ENCODE data around the gene TET1. TPM values are rescaled to one million over a fixed set of nuclear protein-coding genes. Genes with fewer than 3 reads are reported as not detected.
"Not testable (repeated sequence)": the region's sequence is repeated elsewhere in the genome, so short reads cannot be mapped to it uniquely, and the experiment has no call there.

TET1 gene
- total RNA-seq, 2 donors from 2014 or later, result 1.6 to 3.6 TPM

DNA sequence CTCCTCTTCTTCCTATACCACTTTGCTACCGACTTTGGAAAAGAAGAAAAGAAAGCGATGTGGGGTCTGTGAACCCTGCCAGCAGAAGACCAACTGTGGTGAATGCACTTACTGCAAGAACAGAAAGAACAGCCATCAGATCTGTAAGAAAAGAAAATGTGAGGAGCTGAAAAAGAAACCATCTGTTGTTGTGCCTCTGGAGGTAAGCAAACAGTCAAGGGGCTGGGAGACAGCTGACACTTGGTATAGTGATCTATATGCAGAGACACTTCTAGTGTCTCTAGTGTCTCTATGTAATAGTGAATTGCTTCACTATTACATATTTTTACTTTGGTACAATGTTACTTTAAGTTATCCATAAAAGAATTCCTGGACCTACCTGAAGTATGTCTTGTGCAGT, 13.9 kb downstream of the TET1 start:
- DNase-seq (no peak), ATAC-seq (no peak)
- no peaks in the 10 kb centered on the region for H3K4me1 ChIP-seq
- no peak for TF ChIP-seq POLR2A (IDR thresholded peaks at IDR 0.05)
- TF ChIP-seq, protein P1, sequence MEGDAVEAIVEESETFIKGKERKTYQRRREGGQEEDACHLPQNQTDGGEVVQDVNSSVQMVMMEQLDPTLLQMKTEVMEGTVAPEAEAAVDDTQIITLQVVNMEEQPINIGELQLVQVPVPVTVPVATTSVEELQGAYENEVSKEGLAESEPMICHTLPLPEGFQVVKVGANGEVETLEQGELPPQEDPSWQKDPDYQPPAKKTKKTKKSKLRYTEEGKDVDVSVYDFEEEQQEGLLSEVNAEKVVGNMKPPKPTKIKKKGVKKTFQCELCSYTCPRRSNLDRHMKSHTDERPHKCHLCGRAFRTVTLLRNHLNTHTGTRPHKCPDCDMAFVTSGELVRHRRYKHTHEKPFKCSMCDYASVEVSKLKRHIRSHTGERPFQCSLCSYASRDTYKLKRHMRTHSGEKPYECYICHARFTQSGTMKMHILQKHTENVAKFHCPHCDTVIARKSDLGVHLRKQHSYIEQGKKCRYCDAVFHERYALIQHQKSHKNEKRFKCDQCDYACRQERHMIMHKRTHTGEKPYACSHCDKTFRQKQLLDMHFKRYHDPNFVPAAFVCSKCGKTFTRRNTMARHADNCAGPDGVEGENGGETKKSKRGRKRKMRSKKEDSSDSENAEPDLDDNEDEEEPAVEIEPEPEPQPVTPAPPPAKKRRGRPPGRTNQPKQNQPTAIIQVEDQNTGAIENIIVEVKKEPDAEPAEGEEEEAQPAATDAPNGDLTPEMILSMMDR (IDR thresholded peaks at IDR 0.05), result no peak
- H3K27me3 ChIP-seq, result no peaks in the 10 kb centered on the region
- no peak overlapping the region for H3K4me3 ChIP-seq
- no peak overlapping the region for H3K27ac ChIP-seq
- intact Hi-C loops (cut with DNase I), result no loop called here
- WGBS, 2 donors, result 70 to 82% methylated on average over 2 of the region's 2 CpGs
- H3K36me3 ChIP-seq (replicated peaks in 1 of 2; ENCODE audit: insufficient read depth in 1 of 2, low read depth in 2 of 2), result no peaks in the 10 kb centered on the region
- H3K9me3 ChIP-seq, result no peaks in the 10 kb centered on the region

- Histone ChIP-seq H3K27ac (no peak overlapping the region), H3K4me1 (no peaks in the 10 kb centered on the region), H3K4me3 (no peak overlapping the region), H3K36me3 (replicated peaks in 1 of 2; ENCODE audit: insufficient read depth in 1 of 2, low read depth in 2 of 2) (no peaks in the 10 kb centered on the region), H3K27me3 (no peaks in the 10 kb centered on the region), H3K9me3 (no peaks in the 10 kb centered on the region)
- no peak for TF ChIP-seq POLR2A (IDR thresholded peaks at IDR 0.05)
- TF ChIP-seq, protein P1 (IDR thresholded peaks at IDR 0.05), result no peak
- 89 to 91% methylated on average over 4 to 5 of the region's 5 CpGs for WGBS, 2 donors
- intact Hi-C loops (cut with DNase I), result no loop called here
- DNase-seq (no peak), ATAC-seq (no peak)
These were observed 16.0 kb downstream of the TET1 start for GRCh38 chr10:68576118-68576517.

GRCh38 chr10:68578974-68579373, 18.8 kb downstream of the TET1 start:
- Histone ChIP-seq H3K4me3 (no peak overlapping the region), H3K27me3 (no peaks in the 10 kb centered on the region), H3K9me3 (no peaks in the 10 kb centered on the region), H3K36me3 (replicated peaks in 1 of 2; ENCODE audit: insufficient read depth in 1 of 2, low read depth in 2 of 2) (no peaks in the 10 kb centered on the region), H3K4me1 (no peaks in the 10 kb centered on the region), H3K27ac (no peak overlapping the region)
- intact Hi-C loops (cut with DNase I), result no loop called here
- no peak for DNase-seq
- TF ChIP-seq, protein P1 (IDR thresholded peaks at IDR 0.05), result no peak
- no peak for TF ChIP-seq POLR2A (IDR thresholded peaks at IDR 0.05)
- no peak for ATAC-seq
- 81 to 83% methylated on average over 2 of the region's 2 CpGs for WGBS, 2 donors

DNA sequence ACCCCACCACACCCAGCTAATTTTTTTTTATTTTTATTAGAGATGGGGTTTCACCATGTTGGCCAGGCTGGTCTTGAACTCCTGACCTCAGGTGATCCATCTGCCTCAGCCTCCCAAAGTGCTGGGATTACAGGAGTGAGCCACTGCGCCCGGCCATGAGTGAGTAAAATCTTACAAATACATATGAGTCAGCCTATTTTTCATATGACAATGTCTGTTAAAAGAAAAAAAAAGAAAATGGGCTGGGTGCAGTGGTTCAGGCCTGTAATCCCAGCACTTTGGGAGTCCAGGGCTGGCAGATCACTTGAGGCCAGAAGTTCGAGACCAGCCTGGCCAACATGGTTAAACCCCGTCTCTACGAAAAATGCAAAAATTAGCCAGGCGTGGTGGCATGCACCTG, 24.1 kb downstream of the TET1 start:
- H3K9me3 ChIP-seq; H3K4me3 ChIP-seq; intact Hi-C loops (cut with DNase I); ATAC-seq; H3K4me1 ChIP-seq; H3K27ac ChIP-seq; H3K36me3 ChIP-seq (replicated peaks in 1 of 2; ENCODE audit: insufficient read depth in 1 of 2, low read depth in 2 of 2); H3K27me3 ChIP-seq; DNase-seq: not testable (repeated sequence)
- WGBS, 2 donors, result 95% methylated on average over 6 of the region's 6 CpGs

DNA sequence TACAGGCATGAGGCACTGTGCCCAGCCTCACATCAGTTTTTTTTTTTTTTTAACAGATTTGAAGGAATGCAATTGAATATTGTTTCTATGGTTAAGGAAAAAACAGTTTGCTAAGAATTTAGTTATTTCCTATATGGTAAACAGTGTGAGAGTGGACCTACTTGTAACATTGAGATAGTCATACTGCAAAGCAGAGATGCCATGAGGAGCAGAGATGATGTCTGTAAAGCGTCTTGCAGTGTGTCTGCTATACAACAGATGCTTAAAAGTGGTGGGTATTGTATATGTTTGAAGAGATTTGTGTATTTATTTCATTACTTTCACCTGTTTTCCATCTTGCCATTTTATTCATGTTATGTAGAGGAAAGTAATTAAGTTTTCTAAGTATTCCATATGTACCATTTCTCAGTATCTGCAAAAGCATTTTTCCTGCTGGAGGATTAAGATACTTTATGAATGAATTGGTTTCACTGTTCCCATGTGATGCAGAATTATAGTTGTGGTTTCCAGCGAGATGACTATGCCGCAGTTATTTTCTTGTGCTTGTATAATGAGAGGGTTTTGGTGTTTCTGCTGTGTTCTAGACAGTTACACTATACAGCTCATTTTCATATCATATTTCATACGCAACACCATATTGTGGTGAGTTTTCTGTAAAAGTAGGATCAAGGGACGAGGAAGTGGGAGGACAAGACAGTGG, 26.6 kb downstream of the TET1 start:
- Histone ChIP-seq H3K9me3 (no peaks in the 10 kb centered on the region), H3K27ac (no peak overlapping the region), H3K36me3 (replicated peaks in 1 of 2; ENCODE audit: insufficient read depth in 1 of 2, low read depth in 2 of 2) (no peaks in the 10 kb centered on the region), H3K4me3 (no peak overlapping the region), H3K4me1 (no peaks in the 10 kb centered on the region), H3K27me3 (no peaks in the 10 kb centered on the region)
- ATAC-seq, result no peak
- no peak for DNase-seq
- WGBS, 2 donors, result 85 to 88% methylated on average over 5 of the region's 5 CpGs
- intact Hi-C loops (cut with DNase I), result no loop called here
- no peak for TF ChIP-seq POLR2A (IDR thresholded peaks at IDR 0.05)
- TF ChIP-seq, protein P1 (IDR thresholded peaks at IDR 0.05), result no peak
